Measurements from ENCODE around the gene UNG.

UNG gene

DNA sequence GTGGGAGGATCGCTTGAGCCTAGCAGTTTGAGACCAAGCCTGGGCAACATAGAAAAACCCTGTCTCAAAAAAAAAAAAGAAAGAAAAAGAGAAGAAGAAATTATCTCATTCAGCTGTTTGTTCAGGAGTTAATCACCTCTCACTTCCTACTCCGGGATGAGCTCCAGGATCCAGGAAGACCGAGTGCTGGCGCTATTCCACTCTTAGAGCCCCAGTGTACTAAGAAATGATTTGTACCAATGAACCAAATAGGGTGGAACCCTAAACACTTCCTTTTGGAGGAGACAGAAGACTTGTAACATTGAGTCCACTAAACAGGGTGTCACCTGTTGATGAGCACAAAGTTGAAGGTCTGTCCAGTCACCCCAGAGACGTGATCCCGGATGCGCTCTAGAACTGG is 7.7 kb upstream of the UNG start:
- no peak for DNase-seq (ENCODE audit: low spot score)

DNA sequence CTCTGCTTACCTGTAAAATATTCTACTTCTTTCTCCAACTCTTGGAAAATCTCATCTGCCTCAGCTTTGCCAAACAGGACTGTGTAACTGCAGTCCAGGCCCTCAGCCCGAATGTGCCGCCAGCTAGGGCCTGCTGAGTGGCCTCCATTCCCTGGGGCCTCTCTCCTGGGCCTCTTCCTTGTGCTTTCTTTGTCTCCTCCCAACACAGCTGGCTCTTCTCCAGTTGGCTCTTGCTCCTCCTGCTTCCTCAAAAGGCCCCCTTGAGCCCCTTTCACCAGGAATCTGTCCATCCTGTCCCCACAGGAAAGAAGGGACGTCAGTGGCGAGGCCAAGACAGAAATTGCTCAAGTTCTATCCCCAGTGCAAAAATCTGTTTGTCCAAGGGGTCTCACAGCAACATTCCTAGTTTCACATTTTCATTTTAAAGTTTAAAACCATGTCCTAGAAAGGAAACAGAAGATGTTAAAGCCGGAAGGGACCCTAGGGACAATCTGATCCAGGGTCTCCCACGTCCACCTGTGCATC is 4.8 kb upstream of the UNG start:
- peak; percentile 54 for DNase-seq (ENCODE audit: low spot score)

DNA sequence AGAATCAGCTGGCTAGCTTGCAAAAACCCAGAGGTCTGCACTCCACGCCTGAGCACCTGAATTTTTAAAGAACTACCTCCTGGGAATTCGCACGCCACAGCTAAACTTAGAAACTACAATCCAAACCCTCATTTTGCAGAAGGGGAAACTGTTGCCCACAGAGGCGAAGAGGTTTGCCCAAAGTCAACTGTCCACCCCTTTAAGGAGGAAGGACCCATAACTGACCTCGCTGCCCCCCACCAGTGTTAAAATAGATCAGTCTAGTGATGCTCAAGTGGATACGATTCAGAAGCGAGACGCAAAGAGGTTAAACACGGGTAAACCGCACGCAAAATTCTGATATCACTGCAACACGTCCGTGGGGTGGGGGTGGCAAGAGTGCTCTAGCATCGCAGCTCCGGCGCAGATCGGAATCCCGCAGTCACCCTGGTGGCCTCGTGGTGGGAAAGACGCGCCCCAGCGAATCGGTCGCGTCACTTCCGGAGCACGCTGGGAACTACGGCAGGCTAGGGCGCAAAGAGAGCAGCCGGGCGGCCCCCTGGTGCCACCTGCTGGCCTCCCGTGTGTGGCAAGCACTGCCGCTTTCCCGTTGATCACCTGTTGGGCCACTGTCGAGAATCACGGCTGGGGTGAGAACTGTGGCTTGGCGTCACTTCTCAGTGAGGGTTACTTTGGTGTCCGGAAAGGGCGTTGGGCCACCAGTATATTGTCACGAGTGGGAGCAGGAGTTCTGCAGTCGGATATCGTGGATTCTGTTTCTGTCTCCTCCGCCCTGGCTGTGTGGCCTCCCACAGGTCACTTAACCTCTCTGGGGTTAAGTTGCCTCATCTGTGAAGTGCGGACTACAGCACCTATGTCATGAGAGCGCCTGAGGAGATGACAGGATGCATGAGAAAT is 4.1 kb upstream of the UNG start, which contains the start of gene ALKBH2:
Gene ALKBH2, minus strand, starts transcription at position 451 of the 897 bp plus-strand sequence. CDS start 686 bp downstream, outside the sequence.
- DNase-seq (ENCODE audit: low spot score): peak; percentile 93

DNA sequence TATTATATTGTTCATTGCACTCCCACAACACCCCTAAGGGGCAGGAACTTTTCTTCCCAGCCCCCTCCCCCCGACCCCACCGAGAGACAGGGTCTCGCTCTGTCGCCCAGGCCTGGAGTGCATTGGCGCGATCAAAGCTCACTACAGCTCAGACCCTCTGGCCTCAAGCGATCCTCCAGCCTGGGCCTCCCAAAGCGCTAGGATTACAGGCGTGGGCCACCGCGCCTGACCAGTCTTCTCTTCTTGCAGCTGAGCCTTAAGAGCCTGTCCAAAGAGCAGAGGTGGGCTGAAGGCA is 310 bp upstream of the UNG start:
- DNase-seq (ENCODE audit: low spot score): no peak

DNA sequence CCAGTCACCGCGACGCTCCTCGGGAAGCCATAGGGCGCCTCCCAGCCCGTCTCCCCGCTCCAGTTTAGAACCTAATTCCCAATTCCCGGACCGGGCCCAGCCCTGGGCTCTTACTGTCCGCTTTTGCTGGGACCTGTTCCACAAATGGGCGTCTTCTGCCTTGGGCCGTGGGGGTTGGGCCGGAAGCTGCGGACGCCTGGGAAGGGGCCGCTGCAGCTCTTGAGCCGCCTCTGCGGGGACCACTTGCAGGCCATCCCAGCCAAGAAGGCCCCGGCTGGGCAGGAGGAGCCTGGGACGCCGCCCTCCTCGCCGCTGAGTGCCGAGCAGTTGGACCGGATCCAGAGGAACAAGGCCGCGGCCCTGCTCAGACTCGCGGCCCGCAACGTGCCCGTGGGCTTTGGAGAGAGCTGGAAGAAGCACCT is 797 bp downstream of the UNG start:
- DNase-seq (ENCODE audit: low spot score): peak; percentile 69

DNA sequence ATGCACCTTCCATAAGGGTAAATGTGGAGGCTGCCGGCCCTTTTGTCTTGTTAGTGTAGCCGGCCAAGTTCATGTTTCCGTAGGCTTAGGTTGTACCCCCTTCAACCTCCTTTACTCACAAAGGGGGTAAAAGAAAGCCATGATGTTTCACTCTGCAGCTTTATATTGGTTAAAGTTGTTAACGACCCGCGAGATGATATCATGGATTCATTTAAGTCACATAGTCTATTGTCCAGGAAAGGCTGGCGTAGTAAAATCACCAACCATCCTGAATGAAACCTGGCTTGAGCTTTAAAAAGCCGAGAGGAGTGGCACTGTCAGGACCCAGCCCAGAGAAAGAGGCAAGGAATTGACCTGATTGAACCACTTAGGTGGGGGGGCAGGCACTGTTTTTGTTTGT is 1.3 kb downstream of the UNG start:
- no peak for DNase-seq (ENCODE audit: low spot score)

DNA sequence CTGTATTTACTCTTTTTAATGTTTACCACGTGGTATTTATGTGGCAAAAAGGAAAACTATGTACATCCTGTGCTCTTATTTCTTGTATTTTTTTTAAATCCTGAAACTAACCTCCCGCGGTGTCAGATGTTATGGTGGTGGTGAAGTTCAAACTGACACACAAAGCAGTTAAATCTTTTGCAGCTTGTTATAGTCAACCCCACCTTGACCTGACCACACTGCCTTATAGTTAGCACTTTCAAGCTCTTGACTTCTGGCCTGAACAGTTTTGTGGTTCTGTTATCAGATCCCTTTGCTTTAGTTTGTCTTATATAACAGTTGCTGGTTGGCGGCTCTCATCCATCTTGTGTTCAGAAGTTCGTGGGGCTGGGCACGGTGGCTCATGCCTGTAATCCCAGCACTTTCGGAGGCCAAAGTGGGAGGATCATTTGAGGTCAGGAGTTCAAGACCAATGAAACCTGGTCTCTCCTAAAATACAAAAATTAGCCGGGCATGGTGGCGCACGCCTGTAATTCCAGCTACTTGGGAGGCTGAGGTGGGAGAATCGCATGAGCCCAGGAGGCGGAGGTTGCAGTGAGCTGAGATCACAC is 2.1 kb downstream of the UNG start:
- DNase-seq (ENCODE audit: low spot score): no peak

DNA sequence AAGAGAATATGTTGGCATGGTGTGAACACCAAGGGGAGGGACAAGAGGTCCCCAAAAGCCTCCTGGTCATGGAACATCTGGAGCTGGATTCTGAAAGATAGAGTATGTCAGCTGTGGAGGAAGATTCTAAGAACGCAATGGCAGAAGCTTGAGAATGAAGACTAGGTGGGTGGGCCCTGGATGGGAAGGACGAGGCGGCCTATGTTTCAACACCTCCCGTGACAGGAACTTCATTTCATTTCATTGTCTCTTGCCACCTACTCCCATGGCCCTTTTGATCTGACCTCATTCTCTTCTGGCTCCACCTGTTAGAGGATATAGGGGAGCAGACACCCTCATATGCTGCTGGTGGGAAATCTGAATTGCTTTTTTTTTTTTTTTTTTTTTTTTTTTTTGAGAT is 3.3 kb downstream of the UNG start:
- no peak for DNase-seq (ENCODE audit: low spot score)

DNA sequence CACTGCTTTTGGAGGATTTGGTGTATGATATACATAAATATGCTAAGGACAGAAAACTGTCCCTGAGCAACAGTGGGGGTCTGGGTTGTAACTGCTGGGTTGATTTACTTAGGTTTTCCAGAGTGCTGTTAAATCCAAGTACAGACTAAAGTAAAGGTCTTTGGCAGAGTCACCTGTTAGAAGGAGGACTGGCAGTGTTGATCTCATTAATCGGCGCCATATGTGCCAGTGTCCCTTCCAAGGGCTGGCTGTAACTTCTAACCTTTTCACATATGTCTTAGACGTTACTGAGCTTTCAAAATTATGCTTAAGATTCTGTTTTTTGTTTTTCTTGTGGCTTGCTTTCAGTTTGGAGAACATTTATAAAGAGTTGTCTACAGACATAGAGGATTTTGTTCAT is 5.1 kb downstream of the UNG start:
- no peak for DNase-seq (ENCODE audit: low spot score)

DNA sequence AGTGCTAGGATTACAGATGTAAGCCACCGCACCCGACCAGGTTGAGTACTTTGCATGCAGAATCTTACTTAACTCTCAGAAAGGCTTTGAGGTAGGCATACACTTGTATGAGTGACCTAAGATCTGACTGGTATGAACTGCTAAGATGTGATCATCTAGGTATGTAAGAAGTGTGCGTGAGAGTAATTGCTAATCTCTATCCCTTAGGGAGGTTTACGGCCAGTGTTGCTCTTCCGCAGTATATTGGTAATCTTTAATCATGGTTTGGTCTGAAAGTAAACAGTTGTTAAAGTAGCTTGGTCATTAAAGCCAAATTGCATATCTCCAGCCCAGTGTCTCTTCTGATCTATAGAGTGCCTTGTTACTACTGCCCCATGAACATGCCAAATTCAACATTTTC is 7.8 kb downstream of the UNG start:
- DNase-seq (ENCODE audit: low spot score): no peak

DNA sequence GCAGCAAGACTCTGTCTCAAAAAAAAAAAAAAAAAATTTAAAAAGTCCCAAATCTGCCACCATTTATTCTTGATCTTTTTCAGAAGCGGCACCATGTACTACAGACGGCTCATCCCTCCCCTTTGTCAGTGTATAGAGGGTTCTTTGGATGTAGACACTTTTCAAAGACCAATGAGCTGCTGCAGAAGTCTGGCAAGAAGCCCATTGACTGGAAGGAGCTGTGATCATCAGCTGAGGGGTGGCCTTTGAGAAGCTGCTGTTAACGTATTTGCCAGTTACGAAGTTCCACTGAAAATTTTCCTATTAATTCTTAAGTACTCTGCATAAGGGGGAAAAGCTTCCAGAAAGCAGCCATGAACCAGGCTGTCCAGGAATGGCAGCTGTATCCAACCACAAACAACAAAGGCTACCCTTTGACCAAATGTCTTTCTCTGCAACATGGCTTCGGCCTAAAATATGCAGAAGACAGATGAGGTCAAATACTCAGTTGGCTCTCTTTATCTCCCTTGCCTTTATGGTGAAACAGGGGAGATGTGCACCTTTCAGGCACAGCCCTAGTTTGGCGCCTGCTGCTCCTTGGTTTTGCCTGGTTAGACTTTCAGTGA is 12.5 kb downstream of the UNG start:
- no peak for DNase-seq (ENCODE audit: low spot score)

DNA sequence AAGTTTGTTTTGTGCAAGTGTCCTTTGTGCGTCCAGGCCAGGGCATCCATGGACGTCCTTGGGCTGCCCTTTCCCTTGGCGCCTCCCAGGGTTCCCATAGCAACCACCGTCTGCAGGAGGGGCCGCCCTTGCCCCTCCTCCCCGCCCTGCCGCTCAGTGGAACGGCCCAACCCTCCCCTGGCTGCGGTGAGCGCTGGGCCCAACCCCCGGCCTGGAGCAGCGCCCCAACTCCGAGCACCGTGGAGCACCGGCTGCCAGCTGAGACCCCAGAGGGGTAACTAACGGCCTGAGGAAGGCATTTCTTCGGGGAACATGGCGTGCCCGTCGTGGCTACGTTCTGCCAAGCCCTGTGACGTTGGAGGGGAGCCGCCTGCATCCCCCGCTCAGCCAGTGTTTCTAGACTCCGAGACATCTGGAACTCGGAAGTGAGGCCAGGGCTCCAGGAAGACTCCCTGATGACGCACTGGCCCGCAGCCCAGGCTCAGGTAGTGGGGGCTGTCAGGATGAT is 13.6 kb downstream of the UNG start:
- no peak for DNase-seq (ENCODE audit: low spot score)

DNA sequence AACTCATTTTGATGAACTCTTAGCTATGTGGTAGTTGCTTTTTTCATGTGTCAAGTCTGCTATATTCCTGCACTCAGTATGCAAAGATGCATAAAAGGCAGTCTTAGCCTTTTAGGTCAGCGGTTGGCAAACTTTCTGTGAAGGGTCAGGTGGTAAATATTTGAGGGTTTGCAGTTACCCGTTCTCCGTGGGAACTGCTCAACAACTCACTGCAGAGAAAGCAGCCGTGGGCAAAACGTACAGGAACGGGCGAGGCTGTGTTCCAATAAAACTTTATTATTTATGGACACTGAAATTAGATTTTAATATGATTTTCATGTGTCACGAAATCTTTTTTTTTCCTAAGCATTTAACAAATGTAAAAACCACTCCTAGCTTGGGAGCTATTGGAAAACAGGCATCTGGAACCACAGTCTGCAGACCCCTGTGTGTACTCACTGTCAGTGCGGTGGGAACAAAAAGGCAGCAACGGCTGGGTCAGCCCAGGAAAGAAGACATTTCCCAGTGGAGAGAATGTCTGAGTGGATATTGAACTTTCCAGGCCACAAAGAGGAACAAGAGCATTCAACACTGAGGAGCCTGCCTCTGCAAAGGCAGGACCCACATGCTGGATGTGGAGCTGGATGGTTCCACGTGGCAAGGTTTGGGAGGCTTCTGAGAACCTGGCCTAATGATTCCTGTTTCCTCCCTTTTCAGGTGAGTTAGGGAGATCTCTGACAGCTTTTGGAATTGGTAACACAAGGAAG is 15.5 kb downstream of the UNG start:
- DNase-seq (ENCODE audit: low spot score): no peak

DNA sequence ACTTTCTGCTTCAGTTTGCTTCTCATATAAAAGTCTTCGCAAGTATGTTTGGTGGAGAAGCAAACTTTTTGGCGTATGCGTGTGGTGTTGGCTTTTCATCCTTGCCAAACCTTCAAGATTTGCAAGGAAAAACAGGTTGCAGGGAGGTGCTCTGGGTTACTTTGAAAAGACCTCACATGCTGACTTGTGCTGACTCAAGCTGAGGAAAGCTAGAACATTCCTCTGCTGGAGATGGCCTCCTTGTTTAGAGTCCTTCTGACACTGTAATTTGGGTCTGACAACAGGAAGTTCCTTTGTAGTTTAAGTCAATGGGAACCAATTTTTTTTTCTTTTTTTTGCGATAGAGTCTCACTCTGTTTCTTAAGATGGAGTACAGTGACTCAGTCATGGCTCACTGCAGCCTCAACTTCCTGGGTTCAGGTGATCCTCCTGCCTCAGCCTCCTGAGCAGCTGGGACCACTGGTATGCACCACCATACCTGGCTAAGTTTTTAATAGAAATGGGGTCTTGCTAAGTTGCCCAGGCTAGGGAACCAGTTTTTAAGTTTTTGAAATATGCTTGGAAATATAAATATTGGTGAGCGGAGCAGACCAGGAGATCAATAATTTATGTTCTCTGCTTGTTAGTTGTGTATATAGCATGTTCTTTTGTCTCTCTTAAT is 16.4 kb downstream of the UNG start:
- DNase-seq (ENCODE audit: low spot score): no peak

DNA sequence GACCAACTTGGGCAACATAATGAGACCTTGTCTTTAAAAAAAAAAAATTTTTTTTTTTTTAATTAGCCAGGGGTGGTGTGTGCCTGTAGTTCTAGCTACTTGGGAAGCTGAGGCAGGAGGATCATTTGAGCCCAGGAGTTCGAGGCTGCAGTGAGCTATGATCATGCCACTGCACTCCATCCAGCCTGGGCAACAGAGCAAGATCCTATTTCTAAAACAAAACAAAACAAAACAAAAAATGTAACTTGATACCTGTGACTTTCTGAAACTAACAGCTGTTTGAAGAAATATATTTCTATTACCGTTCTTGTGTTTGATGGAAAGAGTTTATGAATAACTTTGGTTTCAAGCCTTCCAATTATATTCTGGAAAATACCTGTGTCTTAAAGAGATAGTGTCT is 17.2 kb downstream of the UNG start:
- DNase-seq (ENCODE audit: low spot score): no peak

DNA sequence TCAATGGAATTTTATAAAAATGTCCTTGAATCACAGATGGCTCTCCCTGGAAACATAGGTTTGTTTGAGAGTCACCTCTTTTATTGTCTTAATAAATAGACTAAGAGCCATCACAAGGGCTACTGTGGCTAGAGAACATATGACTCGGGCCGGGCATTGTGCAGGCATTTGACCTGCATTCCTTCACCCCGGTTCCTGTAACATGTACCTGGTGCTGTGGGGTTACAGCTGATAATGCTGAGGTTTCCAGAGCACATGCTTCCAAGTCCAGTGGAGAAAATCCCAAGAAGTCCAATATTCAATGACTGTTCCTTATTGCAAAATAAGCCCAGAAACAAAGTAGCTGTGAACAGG is 18.0 kb downstream of the UNG start:
- DNase-seq (ENCODE audit: low spot score): no peak

DNA sequence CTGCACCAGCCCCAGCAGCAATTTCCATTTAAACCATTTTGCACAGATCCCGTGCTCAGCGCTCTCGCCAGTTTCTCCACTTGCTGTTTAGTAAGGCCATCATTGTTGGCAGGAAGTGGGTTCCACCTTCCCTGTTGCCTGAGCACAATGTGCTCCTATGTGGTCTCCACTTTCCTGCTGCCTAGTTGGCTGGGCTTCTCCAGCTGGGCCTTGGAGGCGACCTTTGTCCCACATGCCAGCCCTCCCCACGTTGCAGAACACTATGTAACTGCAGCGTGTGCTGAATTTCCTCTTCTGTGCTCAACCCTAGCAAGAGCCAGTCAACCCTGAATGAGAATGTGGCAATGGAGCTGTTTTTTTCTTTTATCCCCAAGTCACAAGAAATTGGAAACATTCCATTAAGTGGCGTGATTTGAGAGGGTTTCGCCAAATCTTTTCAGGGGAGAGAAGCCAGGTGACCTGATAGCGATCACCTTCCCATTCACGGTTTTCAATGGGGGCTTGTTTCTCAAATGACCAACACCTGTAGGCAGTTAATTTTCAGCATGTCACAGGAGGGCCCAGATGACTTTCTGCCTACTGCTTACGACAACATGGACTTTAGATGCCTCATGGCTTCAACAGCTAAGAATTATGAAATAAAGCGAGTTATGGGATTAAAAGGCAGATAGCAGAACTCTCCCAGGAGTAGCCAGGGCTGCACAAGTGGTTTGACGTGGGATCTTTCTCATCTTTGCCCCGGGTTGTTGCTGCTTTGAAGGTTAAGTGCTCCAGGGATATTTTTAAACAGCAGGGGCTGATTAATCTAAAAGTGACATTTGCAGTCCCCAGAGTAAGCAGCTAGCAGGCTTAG is 18.6 kb downstream of the UNG start, which contains the start of gene ACACB:
Gene ACACB, plus strand, starts transcription at position 830 of the 853 bp plus-strand sequence. CDS start 22,819 bp downstream, outside the sequence.
- DNase-seq (ENCODE audit: low spot score): no peak

DNA sequence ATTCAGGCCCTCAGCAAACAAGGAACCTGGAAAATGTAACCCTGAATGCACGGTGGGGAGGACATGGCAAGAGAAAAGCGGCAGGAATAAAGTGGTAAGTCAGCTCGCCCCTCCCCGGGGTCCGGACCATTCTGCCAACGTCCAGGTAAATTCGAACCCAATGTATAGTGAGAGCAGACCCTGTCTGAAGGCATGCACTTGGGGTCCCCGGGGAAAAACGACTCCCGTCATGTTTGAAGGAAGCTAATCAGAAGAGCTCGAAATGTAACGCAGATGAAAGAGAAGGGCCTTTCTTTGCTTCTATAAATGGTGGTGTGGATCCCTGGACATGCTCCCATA is 19.2 kb downstream of the UNG start:
- no peak for DNase-seq (ENCODE audit: low spot score)

DNA sequence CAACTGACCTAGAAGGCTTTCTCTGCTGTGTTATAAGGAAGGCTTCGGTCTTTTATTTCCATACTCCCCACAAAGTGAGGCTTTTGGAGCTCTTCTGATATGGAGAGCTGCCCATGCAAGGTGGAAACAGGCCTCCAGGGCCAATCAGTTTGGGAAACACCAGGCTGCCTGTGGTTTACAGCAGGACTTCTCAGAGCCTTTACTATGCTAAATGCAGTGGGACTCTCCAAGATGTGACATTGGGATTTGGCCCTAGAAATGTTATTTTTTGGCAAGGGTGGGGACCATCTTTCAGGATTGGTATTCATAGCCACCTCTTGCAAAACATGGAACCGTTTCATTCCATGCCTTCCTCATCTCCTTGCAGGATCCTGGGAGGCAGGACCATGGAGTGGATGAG is 22.7 kb downstream of the UNG start:
- no peak for DNase-seq (ENCODE audit: low spot score)

DNA sequence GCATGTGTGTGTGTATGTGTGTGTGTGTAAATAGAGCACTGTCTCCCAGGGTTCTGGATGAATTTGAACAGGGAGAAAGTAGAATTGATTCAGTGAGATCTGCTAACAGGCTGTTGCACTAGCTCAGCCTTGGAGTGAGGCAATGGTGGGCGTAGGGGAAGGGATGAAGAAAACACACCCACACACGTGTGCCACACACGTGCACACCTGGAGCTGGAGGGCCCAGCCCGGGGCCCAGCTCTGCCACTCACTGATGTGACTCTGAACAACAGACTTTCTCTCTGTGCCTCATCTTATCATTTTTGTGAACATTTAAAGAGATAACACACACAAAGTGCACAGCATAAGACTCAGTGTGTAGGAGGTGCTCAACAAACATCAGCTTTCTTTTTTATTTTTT is 23.2 kb downstream of the UNG start:
- DNase-seq (ENCODE audit: low spot score): no peak

DNA sequence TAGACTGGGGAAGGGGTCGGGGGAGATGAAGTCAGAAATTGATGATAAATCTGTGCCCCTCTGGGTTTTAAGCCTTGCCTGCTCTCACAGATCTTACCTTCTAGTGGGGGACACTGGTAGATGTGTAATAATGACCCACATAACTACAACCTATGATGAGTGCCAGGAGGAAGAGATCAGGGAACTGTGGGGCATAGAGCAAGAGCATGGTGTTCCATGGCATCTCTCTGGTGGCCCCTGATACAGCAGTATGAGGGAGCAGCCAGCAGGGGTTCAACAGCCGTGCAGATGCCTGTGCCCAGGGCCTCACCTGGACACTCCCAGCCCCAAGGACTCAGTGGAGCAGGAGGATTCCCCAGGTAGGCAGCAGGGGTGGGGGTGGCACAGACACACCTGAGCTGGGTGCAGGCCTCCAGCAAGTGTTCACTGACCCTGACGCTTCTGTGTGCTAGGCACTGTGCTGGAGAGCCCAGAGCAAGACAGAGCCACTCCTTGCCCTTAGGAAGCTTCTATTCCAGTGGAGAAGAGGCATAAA is 24.0 kb downstream of the UNG start:
- DNase-seq (ENCODE audit: low spot score): no peak
